Measurements from ENCODE around the gene PM20D1.

PM20D1 gene

DNA sequence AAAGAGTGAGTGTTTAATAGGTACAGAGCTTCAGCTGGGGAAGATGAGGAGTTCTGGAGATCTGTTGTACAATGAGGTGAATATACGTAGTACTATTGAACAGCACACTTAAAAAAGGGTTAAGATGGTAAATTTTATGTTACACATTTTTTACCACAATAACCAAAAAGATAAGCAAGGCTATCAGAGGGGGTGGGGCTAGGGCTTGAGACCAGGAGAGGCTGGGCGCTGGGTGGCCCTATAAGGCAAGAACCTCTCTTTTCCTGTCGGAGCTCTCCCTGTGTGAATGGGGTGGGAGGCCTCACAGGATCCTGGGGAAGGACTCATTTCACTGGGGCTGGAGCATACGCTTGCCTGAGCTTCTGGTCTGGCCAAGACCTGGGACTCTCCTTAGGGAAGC, 45.9 kb downstream of the PM20D1 start:
- no peak for DNase-seq (ENCODE audit: low read depth)

GRCh38 chr1:205802060-205802459, 47.9 kb downstream of the PM20D1 start:
- no peak for DNase-seq (ENCODE audit: low read depth)

DNA sequence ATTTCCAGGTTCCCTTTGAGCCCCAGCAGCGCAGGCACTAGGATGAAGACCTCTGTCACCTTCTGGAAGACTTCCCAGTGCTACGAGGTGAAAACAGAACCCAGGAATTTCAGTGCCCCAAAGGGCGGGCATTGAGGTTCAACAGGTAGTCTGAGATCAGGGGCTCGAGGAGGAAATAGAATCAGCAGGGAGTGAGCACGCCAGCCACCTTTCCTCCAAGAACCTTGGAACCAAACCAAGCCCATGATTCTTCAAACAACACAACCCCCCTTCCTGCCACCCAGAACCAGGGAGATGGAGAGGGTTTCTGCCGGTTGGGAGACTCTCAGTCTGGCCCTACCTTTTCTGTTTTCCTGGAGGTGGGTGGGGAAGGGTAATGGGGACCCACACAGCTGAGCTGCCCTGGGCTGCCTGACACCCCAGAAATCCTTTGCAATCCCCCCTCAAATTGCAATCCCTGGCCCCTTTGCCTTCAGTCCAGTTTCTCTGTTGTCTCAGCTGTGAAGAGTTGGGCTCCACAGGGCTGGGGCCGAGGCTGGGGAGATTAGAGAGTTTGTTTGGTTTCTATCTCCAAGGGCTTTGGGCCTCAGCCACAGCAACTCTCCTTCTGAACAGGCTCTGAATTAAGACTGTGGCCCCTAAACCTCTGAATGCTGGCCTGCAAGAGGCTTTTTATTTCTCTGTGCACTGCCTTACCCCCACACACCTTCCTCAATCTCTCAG, 48.8 kb downstream of the PM20D1 start:
- no peak for DNase-seq (ENCODE audit: low read depth)

DNA sequence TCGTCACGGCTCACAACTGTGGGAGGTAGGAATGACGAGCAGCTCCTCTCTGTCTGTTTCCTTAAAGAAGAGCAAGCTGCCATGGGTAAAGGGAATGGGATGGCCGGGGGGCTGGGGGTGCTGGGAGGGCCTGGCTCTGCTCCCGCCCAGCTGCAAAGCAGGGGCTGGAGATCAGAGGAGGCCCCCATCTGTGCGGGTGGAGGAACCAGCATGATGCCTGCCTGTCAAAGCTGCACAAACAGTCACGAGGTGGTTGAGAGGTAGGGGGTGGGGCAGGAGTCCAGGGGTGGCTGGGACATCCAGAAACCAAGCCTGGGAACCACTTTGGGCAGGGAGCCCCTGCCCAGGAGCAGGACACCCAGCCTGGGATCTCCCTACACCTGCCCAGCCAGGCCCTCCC, 49.5 kb downstream of the PM20D1 start:
- DNase-seq (ENCODE audit: low read depth): no peak

DNA sequence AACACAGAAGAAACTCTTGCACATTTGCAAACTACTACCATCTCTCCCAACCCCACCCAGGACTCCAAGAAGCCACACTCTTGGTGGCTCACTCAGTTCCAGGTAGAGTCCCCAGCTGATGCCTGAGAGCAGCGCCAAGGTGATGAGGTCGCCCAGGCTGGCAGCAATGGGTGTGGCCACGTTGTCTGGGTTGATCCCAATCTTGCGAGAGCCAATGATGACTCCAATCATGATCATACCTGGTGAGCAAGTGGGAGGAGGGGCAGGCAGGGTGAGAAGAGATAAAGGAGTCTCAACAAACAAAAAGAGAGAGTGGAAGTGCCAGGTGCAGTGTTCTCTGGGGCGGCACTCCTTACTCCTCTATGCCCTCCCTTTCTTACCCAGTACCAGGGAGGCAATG, 51.4 kb downstream of the PM20D1 start:
- no peak for DNase-seq (ENCODE audit: low read depth)

- DNase-seq (ENCODE audit: low read depth): no peak
Observed at GRCh38 chr1:205797168-205797567, 52.8 kb downstream of the PM20D1 start.

- no peak for DNase-seq (ENCODE audit: low read depth)
Observed at GRCh38 chr1:205794011-205794730, 55.8 kb downstream of the PM20D1 start.

DNA sequence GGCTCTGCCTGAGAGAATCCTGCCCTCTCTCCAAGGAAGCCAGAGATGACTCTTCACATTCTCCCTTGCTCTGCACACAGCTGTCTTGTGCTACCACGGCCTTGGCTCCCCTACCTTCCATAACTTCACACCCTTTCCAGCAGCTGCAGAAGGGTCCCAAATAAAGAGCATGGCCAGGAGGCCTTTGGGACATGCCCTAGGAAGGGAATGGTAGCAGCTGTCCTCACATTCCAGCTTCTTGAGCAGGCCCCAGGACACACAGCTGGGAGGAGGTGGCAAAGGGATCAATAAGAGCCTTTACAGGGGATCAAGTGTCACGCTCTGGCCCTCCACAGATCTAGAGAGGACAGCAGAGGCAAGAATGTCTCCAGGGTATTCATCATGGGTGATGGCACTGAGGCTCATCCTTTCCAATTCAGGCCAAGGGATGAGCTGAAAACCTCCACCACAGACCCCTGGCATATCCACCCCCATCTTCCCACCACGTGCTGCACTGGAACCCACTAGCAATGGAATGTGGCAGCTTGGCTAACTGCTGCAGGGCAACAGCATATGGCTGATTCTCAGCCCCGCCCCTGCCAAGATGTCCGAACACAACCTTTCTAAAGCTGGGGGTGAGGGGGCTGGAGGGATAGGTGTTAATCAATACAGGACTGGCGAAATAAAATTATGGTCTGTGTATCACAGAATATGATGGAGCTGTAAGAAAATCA, 56.8 kb downstream of the PM20D1 start:
- no peak for DNase-seq (ENCODE audit: low read depth)

GRCh38 chr1:205792481-205792881, 57.5 kb downstream of the PM20D1 start:
- DNase-seq (ENCODE audit: low read depth): no peak

DNA sequence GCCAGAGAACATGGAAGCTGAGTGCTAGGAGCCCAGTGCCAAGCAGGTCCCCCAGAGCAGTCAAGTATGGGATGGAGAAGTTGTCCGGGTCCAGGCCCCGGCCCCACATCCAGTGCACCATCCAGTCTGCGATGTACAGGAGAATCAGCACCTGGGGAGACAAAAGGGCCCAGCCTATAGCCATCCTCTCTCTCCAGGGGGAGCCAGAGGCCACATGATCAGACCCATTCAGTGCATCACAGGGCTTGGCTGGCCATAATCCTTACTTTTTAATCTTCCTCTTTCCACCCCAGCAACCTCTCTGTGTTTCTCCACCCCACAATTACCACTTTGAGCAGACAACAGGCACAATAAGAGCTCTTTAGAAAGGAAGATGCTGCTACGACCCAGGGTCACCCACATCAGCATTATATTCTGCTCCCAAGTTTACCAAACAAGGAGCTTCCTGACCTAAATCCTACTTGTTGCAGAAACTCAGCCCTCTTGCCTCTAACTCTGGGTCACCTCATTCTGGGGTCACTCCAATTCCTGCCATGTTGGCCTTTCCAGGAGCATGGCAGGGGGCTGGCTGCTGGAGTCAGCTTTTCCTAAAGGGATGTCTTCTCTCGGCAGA, 58.3 kb downstream of the PM20D1 start:
- DNase-seq (ENCODE audit: low read depth): peak; percentile 40

GRCh38 chr1:205787287-205787916, 62.5 kb downstream of the PM20D1 start:
- DNase-seq (ENCODE audit: low read depth): no peak

DNA sequence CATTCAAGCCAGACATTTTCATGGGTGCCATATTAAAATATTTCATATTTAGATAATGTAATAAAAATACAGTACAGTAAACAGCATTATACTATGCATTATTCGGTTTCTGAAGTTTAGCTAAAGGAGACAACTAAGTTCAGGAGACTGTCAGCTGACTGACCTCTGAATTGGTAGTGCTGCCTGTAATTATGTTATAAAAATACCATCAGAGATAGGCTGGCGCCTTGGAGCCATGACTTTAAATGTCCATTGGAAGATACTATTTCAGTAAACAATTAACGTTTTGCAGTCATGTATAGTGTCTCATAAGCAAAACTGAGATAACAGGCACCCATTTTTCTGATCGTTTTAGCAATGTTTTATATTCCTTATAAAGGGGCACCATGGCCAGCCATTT, 63.3 kb downstream of the PM20D1 start:
- no peak for DNase-seq (ENCODE audit: low read depth)

DNA sequence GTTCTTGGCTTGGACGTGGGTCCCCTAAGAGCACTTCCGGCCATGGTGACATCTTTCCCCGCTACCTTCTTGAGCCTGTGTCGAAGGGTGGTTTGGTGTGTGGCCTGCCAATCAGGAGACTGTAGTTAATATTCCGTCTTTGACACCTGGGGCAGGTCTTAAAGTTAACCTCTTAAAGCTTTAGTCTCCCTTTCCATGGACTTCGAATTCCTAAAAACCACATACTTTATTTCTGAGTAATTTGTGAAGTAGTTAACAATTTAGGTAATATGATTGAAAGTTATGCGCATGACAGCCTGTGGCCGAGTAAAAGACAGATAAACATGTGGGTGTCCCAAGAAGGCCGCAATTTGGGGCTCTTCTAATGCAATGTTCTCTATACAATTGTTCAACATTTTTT, 64.5 kb downstream of the PM20D1 start:
- no peak for DNase-seq (ENCODE audit: low read depth)

- peak; percentile 49 for DNase-seq (ENCODE audit: low read depth)
Observed at GRCh38 chr1:205783904-205784303, 66.0 kb downstream of the PM20D1 start.

- no peak for DNase-seq (ENCODE audit: low read depth)
Observed at GRCh38 chr1:205783433-205783795, 66.5 kb downstream of the PM20D1 start.

DNA sequence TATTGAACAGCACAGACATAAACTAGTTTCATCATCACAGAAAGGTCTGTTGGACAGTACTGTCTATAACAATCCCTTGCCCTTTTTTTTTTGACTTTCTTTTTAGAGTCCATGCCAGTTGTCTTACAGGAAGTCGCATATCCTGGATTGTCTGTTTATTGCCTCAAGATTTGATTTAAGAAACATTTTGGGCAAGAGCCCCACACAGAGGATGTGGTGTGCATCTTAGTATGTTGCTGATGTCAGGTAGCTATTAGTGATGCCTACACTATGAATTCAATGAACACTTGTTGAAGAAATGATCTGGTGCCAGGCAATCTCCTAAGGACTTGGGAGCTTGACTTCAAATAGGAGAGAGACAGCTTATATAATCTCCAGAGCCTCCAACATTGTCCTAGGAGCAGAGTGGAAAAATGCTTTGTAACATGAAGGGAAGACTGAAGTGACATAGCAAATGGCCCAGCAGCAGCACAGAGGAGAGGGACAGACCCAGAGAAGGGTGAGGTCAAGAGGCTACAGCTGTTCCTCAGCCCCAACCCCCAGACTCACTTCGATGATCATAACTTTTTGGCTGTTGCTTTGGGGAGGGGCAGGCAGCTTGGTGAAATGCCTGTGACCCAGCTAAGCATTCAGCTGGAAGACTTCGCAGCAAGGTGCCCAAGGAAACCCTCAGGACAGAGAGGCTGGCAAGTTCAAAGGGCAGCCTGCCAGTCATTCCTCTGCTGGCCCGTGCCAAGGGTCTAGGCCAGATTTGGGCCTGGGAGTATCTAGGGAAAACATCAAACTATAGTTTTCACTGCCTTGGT, 67.1 kb downstream of the PM20D1 start:
- no peak for DNase-seq (ENCODE audit: low read depth)

- DNase-seq (ENCODE audit: low read depth): no peak
Observed at GRCh38 chr1:205780335-205780734, 69.6 kb downstream of the PM20D1 start.
